WERI-Rb-1 (cell line): ENCODE data around the gene LMOD1.

Source experiments
- DNase-seq: peaks from one replicate; pipeline ENCODE4 v3.0.0-alpha.2; 2020
- H3K27ac ChIP-seq: fragments of 250-450 bp; sonication (Bioruptor Pico); 2 replicates; pipeline ENCODE4 v1.5.1; 2020; ENCODE audit warnings: mild to moderate bottlenecking, moderate library complexity
- H3K27me3 ChIP-seq: fragments of 250-450 bp; sonication (Bioruptor Pico); 2 replicates; pipeline ENCODE4 v1.5.1; 2021; ENCODE audit warnings: mild to moderate bottlenecking, low read depth, moderate library complexity; ENCODE audit not compliant: insufficient read depth, severe bottlenecking
- H3K36me3 ChIP-seq: fragments of 250-450 bp; sonication (Bioruptor Pico); 2 replicates; pipeline ENCODE4 v1.5.1; 2020; ENCODE audit warnings: mild to moderate bottlenecking, moderate library complexity
- H3K4me3 ChIP-seq: 2 replicates; pipeline ENCODE4 v1.5.1; 2011; ENCODE audit warnings: low read depth, mild to moderate bottlenecking, control low read depth, low read length
- H3K9me3 ChIP-seq: fragments of 250-450 bp; sonication (Bioruptor Pico); 2 replicates; pipeline ENCODE4 v1.5.1; 2021; ENCODE audit warnings: mild to moderate bottlenecking, moderate library complexity; ENCODE audit not compliant: severe bottlenecking
- CTCF ChIP-seq: IDR thresholded peaks from 2 replicates; pipeline ENCODE4 v1.5.1; 2011; ENCODE audit warnings: low read depth, mild to moderate bottlenecking, control low read depth, inconsistent platforms, low read length

The LMOD1 gene

GRCh38 chr1:201887116-201887866 lies 59.1 kb downstream of the LMOD1 start:
- Histone ChIP-seq H3K27ac (no peak overlapping the region), H3K36me3 (peaks cover 14% of the 10 kb centered on the region), H3K4me3 (no peak overlapping the region), H3K27me3 (no peaks in the 10 kb centered on the region), H3K9me3 (no peaks in the 10 kb centered on the region)
- DNase-seq: no peak
- no peak for TF ChIP-seq CTCF

- no peak for TF ChIP-seq CTCF
- no peak for DNase-seq
- Histone ChIP-seq H3K4me3 (no peak overlapping the region), H3K9me3 (no peaks in the 10 kb centered on the region), H3K27ac (no peak overlapping the region), H3K36me3 (peaks cover 13% of the 10 kb centered on the region), H3K27me3 (no peaks in the 10 kb centered on the region)
Observed at GRCh38 chr1:201886103-201886885, 60.1 kb downstream of the LMOD1 start.

GRCh38 chr1:201885531-201886075 lies 60.7 kb downstream of the LMOD1 start:
- DNase-seq: no peak
- Histone ChIP-seq H3K9me3 (no peaks in the 10 kb centered on the region), H3K4me3 (no peak overlapping the region), H3K36me3 (peaks cover 14% of the 10 kb centered on the region), H3K27ac (no peak overlapping the region), H3K27me3 (no peaks in the 10 kb centered on the region)
- TF ChIP-seq CTCF: no peak

GRCh38 chr1:201884425-201884824 lies 61.9 kb downstream of the LMOD1 start:
- H3K4me3 ChIP-seq: no peak overlapping the region
- H3K27ac ChIP-seq: peak overlapping the region; percentile 39
- H3K9me3 ChIP-seq: no peaks in the 10 kb centered on the region
- DNase-seq: peak; percentile 68
- peaks cover 21% of the 10 kb centered on the region for H3K36me3 ChIP-seq
- H3K27me3 ChIP-seq: no peaks in the 10 kb centered on the region
- no peak for TF ChIP-seq CTCF

- peak; percentile 73 for DNase-seq
Observed at GRCh38 chr1:201883786-201884185, 62.6 kb downstream of the LMOD1 start.

More at GRCh38 chr1:201883786-201884185, 62.6 kb downstream of the LMOD1 start:
- no peaks in the 10 kb centered on the region for H3K9me3 ChIP-seq
- H3K36me3 ChIP-seq: peaks cover 28% of the 10 kb centered on the region
- H3K27ac ChIP-seq: peak overlapping the region; percentile 39
- no peak overlapping the region for H3K4me3 ChIP-seq
- no peak for TF ChIP-seq CTCF
- H3K27me3 ChIP-seq: no peaks in the 10 kb centered on the region
